NCI-H1417 treated with DMSO at 0.1 percent for 48 hours (cell line): ENCODE measurements around the gene TRIM33.

Source experiments
- DNase-seq: peaks from one replicate; lab custom pipeline; 2025; lab: John Stamatoyannopoulos, UW

Gene TRIM33

DNA sequence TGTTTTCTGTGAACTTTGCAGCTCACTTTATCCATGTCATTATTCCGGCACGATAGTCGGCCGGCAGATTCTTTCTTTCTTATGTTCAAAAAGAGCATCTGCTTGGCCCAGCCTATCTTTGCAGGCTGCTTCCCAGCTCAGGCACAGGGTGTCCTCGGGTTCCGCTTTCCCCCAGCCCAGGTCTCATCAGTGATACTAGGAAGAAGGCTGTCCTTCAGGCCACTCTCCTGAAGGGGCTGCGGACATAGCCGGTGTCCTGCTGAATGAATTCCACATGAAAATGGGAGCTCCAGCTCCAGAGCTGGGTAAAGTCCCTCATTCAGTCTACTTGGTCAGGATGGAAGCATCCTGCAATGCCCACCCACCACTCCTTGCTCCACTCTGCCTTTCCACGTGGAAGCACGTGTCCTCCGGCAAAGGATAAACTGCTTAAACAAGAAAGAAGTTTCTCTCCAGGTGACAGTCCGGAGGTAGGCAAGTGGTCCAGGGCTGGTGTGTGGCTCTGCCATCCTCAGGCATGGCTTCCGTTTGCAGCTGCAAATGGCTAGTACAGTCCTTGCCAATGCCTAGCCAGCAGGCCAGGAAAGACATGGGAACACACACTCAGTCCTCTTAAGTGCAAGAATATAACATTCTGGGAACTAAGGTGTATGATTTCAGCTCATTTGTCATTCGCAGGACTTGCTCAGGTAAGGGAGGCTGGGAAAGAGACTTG lies 161.0 kb downstream of the TRIM33 start:
- DNase-seq = no peak

- no peak for DNase-seq
Observed at GRCh38 chr1:114347431-114348209, 163.4 kb downstream of the TRIM33 start.

- DNase-seq = peak; percentile 36
Observed at GRCh38 chr1:114346480-114347029, 164.4 kb downstream of the TRIM33 start.

GRCh38 chr1:114345930-114346479 lies 165.0 kb downstream of the TRIM33 start:
- no peak for DNase-seq

GRCh38 chr1:114344656-114345055 lies 166.3 kb downstream of the TRIM33 start:
- DNase-seq = no peak
